Measurements from ENCODE around the gene GJA3.

The GJA3 gene

DNA sequence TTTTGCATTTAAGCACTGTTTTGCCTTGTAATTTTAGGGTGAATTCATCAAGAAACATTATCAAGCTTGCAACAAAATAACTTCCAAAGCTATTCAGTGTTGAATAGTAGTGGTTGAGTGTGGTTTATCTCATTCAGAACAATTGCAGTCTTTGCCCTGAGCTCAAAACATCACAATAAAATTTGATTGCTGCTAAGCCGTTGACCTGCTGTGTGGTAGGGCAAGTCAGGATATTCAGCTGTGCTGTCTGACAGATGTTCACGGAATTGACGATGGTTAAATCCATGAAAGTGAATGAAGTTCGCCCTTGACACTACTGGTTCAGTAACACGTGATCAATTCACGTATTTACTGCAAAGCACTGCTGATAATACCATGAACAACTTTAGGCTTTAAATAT, 66.9 kb downstream of the GJA3 start:
- H3K4me3 ChIP-seq (replicated peaks; ENCODE audit: low read depth, low read length): no peak overlapping the region
- TF ChIP-seq, protein P1, sequence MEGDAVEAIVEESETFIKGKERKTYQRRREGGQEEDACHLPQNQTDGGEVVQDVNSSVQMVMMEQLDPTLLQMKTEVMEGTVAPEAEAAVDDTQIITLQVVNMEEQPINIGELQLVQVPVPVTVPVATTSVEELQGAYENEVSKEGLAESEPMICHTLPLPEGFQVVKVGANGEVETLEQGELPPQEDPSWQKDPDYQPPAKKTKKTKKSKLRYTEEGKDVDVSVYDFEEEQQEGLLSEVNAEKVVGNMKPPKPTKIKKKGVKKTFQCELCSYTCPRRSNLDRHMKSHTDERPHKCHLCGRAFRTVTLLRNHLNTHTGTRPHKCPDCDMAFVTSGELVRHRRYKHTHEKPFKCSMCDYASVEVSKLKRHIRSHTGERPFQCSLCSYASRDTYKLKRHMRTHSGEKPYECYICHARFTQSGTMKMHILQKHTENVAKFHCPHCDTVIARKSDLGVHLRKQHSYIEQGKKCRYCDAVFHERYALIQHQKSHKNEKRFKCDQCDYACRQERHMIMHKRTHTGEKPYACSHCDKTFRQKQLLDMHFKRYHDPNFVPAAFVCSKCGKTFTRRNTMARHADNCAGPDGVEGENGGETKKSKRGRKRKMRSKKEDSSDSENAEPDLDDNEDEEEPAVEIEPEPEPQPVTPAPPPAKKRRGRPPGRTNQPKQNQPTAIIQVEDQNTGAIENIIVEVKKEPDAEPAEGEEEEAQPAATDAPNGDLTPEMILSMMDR (IDR thresholded peaks at IDR 0.05; ENCODE audit: low read depth, low read length, missing control alignments): no peak
- no peak for DNase-seq (ENCODE audit: extremely low read depth, low read depth)

DNA sequence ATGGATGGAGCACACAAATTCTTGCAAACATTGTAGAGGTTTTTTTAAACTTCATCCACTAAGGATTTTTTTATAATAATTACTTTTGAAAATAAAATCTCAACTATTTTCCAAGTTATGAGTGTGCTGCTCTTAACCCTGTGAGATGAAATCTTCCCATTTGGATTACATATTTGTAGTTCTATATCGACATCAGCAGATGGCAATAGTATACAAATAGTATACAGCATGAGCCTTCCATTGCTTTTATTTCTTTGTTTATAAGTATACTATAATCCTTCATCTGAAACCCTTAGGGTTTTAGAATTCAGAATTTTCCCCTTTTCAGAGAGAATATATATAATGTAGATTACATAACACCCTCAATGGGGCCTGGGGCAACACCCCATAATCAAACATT, 70.5 kb downstream of the GJA3 start:
- TF ChIP-seq, protein P1 (IDR thresholded peaks at IDR 0.05; ENCODE audit: low read depth, low read length, missing control alignments): no peak
- no peak for DNase-seq (ENCODE audit: extremely low read depth, low read depth)
- no peak overlapping the region for H3K4me3 ChIP-seq (replicated peaks; ENCODE audit: low read depth, low read length)

Measured in HFF-Myc (cell line).